ENCODE results near the gene ZNF414. TPM values are rescaled to one million over a fixed set of nuclear protein-coding genes. Genes with fewer than 3 reads are reported as not detected.

ZNF414 gene
- total RNA-seq, 2 donors from 2014 or later: 8.2 to 13.5 TPM

GRCh38 chr19:8550070-8550469 is 36.1 kb upstream of the ZNF414 start:
- H3K27ac ChIP-seq: no peak overlapping the region
- H3K9me3 ChIP-seq: no peaks in the 10 kb centered on the region
- DNase-seq (ENCODE audit: low spot score): no peak
- no peaks in the 10 kb centered on the region for H3K27me3 ChIP-seq
- no peak for TF ChIP-seq CTCF (IDR thresholded peaks at IDR 0.05)
- no peaks in the 10 kb centered on the region for H3K36me3 ChIP-seq
- H3K4me3 ChIP-seq: no peak overlapping the region
- no peaks in the 10 kb centered on the region for H3K4me1 ChIP-seq

GRCh38 chr19:8545743-8546142 is 31.8 kb upstream of the ZNF414 start:
- no peak overlapping the region for H3K4me3 ChIP-seq
- H3K4me1 ChIP-seq: no peaks in the 10 kb centered on the region
- H3K27me3 ChIP-seq: no peaks in the 10 kb centered on the region
- no peaks in the 10 kb centered on the region for H3K36me3 ChIP-seq
- H3K27ac ChIP-seq: no peak overlapping the region
- no peak for TF ChIP-seq CTCF (IDR thresholded peaks at IDR 0.05)
- H3K9me3 ChIP-seq: no peaks in the 10 kb centered on the region
- no peak for DNase-seq (ENCODE audit: low spot score)

- H3K27me3 ChIP-seq: no peaks in the 10 kb centered on the region
- TF ChIP-seq CTCF (IDR thresholded peaks at IDR 0.05): no peak
- H3K9me3 ChIP-seq: no peaks in the 10 kb centered on the region
- no peak overlapping the region for H3K27ac ChIP-seq
- DNase-seq (ENCODE audit: low spot score): no peak
- H3K36me3 ChIP-seq: no peaks in the 10 kb centered on the region
- H3K4me1 ChIP-seq: no peaks in the 10 kb centered on the region
- H3K4me3 ChIP-seq: no peak overlapping the region
Observed at GRCh38 chr19:8544168-8544567, 30.2 kb upstream of the ZNF414 start.

- Histone ChIP-seq H3K4me1 (no peaks in the 10 kb centered on the region), H3K4me3 (no peak overlapping the region), H3K9me3 (no peaks in the 10 kb centered on the region), H3K27me3 (no peaks in the 10 kb centered on the region), H3K27ac (no peak overlapping the region), H3K36me3 (no peaks in the 10 kb centered on the region)
- TF ChIP-seq CTCF (IDR thresholded peaks at IDR 0.05): no peak
- no peak for DNase-seq (ENCODE audit: low spot score)
Observed at GRCh38 chr19:8539621-8540149, 25.7 kb upstream of the ZNF414 start.

- Histone ChIP-seq H3K27me3 (no peaks in the 10 kb centered on the region), H3K27ac (no peak overlapping the region), H3K4me3 (no peak overlapping the region), H3K36me3 (no peaks in the 10 kb centered on the region), H3K9me3 (no peaks in the 10 kb centered on the region), H3K4me1 (no peaks in the 10 kb centered on the region)
- no peak for DNase-seq (ENCODE audit: low spot score)
- TF ChIP-seq CTCF (IDR thresholded peaks at IDR 0.05): no peak
Observed at GRCh38 chr19:8537099-8537498, 23.1 kb upstream of the ZNF414 start.

GRCh38 chr19:8536282-8536681 is 22.3 kb upstream of the ZNF414 start:
- no peak for DNase-seq (ENCODE audit: low spot score)
- no peak for TF ChIP-seq CTCF (IDR thresholded peaks at IDR 0.05)
- Histone ChIP-seq H3K9me3 (no peaks in the 10 kb centered on the region), H3K27ac (no peak overlapping the region), H3K4me1 (no peaks in the 10 kb centered on the region), H3K36me3 (no peaks in the 10 kb centered on the region), H3K27me3 (no peaks in the 10 kb centered on the region), H3K4me3 (no peak overlapping the region)

Data from right atrium auricular region (tissue), 2 donors.